Psoas muscle (tissue), 8 donors: ENCODE measurements around the gene PRND. TPM values are rescaled to one million over a fixed set of nuclear protein-coding genes. Genes with fewer than 3 reads are reported as not detected.

Experiments used
- ATAC-seq, 4 donors: fragments of 200-7000 bp; cut with Tn5 transposase; one replicate each; pipeline ENCODE4 v1.9.1; 2020; ENCODE audit warnings: moderate library complexity in 3 of 4, mild to moderate bottlenecking in 2 of 4
- DNase-seq, 2 donors: peaks; one replicate each; pipeline ENCODE4 v3.0.0-alpha.2; 2020
- H3K27ac ChIP-seq: fragments of 200-600 bp; one replicate; pipeline ENCODE4 v1.8.0; 2022
- H3K27me3 ChIP-seq, 3 donors: fragments of 200-600 bp in 1 of 3; one replicate each; pipeline versions ENCODE4 v1.6.1 to v1.8.0; 2013 to 2022; ENCODE audit warnings: low read length in 2 of 3, mild to moderate bottlenecking in 2 of 3, moderate library complexity in 1 of 3; ENCODE audit not compliant: insufficient read depth in 3 of 3
- H3K36me3 ChIP-seq, 2 donors: fragments of 200-600 bp in 1 of 2; one replicate each; pipeline versions ENCODE4 v1.6.1 to v1.8.0; 2013 to 2022; ENCODE audit warnings: low read depth in 1 of 2, mild to moderate bottlenecking in 1 of 2, moderate library complexity in 1 of 2; ENCODE audit not compliant: insufficient read depth in 1 of 2
- H3K4me1 ChIP-seq: fragments of 200-600 bp; one replicate; pipeline ENCODE4 v1.8.0; 2022
- H3K4me3 ChIP-seq: fragments of 200-600 bp; one replicate; pipeline ENCODE4 v1.8.0; 2022; ENCODE audit warnings: mild to moderate bottlenecking
- H3K9me3 ChIP-seq: fragments of 200-600 bp; one replicate; pipeline ENCODE4 v1.8.0; 2022
- WGBS, 3 donors: extraction: QIAGEN DNeasy Blood & Tissue Kit; methylation state at CpG; one replicate each; pipeline versions ENCODE4 v1.1.6 to v1.1.7; 2013; 5-methylcytosine and 5-hydroxymethylcytosine counted together
- intact Hi-C, 2 donors: fragments of 100-400 bp; cut with DNase I; formaldehyde crosslinking; loops; one replicate each; pipeline versions ENCODE4 v1.11.0 to v1.14.2; 2022
- polyA plus RNA-seq, 3 donors: library from polyadenylated mRNA; stranded (reverse); fragments of 200-250 nt; gene quantifications; one replicate each; pipeline ENCODE4 v1.2.3, GENCODE V29; 2013
- total RNA-seq, 4 donors: library from RNA; stranded (reverse); fragmentation: NEBNext Ultra II Directional in 2 of 4; extraction: Animal tissue kit (Norgen Biotek cat#: 25700) in 2 of 4; gene quantifications; one replicate each; pipeline versions ENCODE4 v1.2.1 to v1.2.4, GENCODE V29; 2021 to 2023
- TF ChIP-seq, protein P1 (sequence below): fragments of 200-600 bp; IDR thresholded peaks from one replicate; pipeline ENCODE4 v1.8.0; 2022; ENCODE audit warnings: antibody characterized with exemption
- donor health status: healthy with polysubstance abuse.
- donor health status: DM: no; HTN: no; CAD: no; lungs with moderate emphysema.
- donor health status: Bipolar disorder and iron deficiency.
- donor health status: healthy.
- donor health status: DM: yes; HTN: yes; CAD: no.
- donor health status: DM: no; HTN: no; CAD: no.
- donor health status: DM: no; HTN: no; CAD: no.
- donor health status: DM: yes; HTN: yes; CAD: no.

The PRND gene
- total and polyA plus RNA-seq, 7 donors, result not detected

DNA sequence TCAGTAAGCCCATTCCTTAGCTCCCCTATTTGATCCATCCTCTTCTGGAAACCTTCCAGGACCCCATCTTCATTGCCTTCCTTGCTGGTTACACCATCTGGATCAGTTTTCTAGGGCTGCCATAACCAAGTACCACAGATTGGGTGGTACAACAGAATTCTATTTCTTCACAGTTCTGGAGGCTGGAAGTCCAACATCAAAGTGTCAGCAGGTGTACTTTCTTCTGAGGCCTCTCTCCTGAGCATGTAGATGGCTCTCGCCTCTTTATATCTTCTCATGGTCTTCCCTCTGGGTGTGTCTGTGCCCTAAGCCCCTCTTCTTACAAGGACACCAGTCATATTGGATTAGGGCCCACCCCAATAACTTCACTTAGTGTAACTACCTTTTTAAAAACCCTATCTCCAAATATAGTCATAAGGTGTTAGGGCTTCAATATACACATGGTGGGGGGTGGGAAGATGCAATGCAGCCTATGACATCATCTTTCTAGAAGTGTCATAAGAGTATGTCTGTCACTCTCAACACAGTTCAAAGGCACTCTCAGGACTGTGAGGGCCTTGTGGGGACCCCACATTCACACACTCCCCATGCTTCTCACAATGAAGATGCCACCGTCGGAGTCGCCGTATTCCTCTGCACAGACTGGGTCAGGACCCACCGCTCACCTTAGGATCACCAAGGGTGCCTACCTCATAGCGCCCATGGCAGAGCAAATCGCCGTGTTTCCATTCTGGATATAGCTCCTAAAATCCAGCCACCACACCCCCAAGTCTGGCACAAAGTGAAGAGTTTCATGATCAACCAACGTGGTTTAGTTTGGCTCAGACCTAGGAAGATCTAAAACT is 12.2 kb upstream of the PRND start:
- DNase-seq (no peak), ATAC-seq (no peak)
- Histone ChIP-seq H3K4me3 (no peak overlapping the region), H3K4me1 (no peaks in the 10 kb centered on the region), H3K36me3 (no peaks in the 10 kb centered on the region), H3K27ac (no peak overlapping the region), H3K27me3 (no peaks in the 10 kb centered on the region), H3K9me3 (no peaks in the 10 kb centered on the region)
- 89 to 93% (median 93%) methylated on average over 10 of the region's 10 CpGs for WGBS, 3 donors
- TF ChIP-seq, protein P1, sequence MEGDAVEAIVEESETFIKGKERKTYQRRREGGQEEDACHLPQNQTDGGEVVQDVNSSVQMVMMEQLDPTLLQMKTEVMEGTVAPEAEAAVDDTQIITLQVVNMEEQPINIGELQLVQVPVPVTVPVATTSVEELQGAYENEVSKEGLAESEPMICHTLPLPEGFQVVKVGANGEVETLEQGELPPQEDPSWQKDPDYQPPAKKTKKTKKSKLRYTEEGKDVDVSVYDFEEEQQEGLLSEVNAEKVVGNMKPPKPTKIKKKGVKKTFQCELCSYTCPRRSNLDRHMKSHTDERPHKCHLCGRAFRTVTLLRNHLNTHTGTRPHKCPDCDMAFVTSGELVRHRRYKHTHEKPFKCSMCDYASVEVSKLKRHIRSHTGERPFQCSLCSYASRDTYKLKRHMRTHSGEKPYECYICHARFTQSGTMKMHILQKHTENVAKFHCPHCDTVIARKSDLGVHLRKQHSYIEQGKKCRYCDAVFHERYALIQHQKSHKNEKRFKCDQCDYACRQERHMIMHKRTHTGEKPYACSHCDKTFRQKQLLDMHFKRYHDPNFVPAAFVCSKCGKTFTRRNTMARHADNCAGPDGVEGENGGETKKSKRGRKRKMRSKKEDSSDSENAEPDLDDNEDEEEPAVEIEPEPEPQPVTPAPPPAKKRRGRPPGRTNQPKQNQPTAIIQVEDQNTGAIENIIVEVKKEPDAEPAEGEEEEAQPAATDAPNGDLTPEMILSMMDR, result no peak
- intact Hi-C loops, result no loop called here

DNA sequence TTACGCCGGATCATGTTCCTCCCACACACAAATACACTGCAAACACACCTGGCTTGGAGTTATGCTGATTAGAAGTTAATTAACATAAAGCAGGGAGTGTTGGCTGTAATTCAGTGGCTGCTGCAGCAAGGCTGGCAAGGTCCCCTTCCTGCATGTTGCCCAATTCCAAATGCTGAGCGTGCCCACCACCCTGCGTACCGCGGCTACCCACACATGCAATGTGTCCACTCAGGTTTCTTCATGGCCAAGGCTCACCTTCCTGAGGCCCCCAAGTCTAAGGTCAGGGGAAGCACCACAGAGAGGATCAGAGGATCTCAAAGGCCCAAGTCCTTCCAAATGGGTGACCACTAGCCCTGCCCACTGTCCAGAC is 11.6 kb upstream of the PRND start:
- intact Hi-C loops, result no loop called here
- Histone ChIP-seq H3K27ac (no peak overlapping the region), H3K4me3 (no peak overlapping the region), H3K4me1 (no peaks in the 10 kb centered on the region), H3K27me3 (no peaks in the 10 kb centered on the region), H3K36me3 (no peaks in the 10 kb centered on the region), H3K9me3 (no peaks in the 10 kb centered on the region)
- WGBS, 3 donors, result 87 to 93% (median 92%) methylated on average over 6 of the region's 6 CpGs
- ATAC-seq, result no peak
- DNase-seq, result no peak
- TF ChIP-seq, protein P1, result no peak

DNA sequence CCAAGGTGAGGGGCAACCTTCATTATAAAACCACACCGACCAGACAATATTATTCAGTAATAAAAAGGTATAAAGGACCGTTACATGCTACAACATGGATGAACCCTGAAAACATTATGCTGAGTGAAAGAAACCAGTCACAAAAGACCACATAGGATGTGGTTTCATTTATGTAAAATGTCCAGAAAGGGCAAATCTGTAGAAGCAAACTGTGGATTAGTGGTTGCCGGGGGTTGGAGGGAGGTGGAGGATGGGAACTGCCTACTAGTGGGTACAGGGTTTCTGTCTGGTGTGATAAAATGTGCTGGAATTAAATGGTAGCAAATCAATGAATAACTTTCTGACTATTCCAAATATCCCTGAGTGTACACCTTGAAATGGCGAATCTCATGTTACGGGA is 10.2 kb upstream of the PRND start:
- 88 to 92% (median 90%) methylated on average over 5 of the region's 5 CpGs for WGBS, 3 donors
- Histone ChIP-seq H3K36me3 (no peaks in the 10 kb centered on the region), H3K4me3 (no peak overlapping the region), H3K27me3 (no peaks in the 10 kb centered on the region), H3K9me3 (no peaks in the 10 kb centered on the region), H3K27ac (no peak overlapping the region), H3K4me1 (no peaks in the 10 kb centered on the region)
- intact Hi-C loops, result no loop called here
- TF ChIP-seq, protein P1, result no peak
- ATAC-seq (no peak), DNase-seq (no peak)

DNA sequence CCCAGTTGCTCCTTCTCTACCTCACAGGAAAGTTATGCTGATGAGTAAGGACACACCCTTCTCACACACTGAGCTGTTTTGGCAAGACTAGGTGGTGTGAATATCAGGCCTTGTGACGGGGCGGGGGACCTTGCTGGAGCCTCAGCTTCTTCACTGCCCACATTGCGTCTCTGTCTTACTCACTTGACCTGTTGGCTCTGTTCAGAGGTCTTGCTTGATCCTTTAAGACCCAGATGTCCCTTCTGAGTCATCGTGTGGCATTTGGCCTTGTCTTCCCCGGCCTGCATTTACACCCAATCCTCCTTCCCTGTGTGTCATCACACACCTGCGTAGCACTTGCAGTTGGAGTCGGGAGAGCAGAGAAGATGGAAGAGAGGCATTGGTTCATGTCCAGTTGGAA is 8.3 kb upstream of the PRND start:
- TF ChIP-seq, protein P1, result no peak
- Histone ChIP-seq H3K9me3 (no peaks in the 10 kb centered on the region), H3K27ac (no peak overlapping the region), H3K36me3 (no peaks in the 10 kb centered on the region), H3K4me3 (no peak overlapping the region), H3K4me1 (no peaks in the 10 kb centered on the region), H3K27me3 (no peaks in the 10 kb centered on the region)
- peak in 2 of 4 donors; percentile 44 to 61 for ATAC-seq
- intact Hi-C loops, result no loop called here
- WGBS, 3 donors, result 69 to 82% (median 70%) methylated on average over 7 of the region's 7 CpGs
- no peak for DNase-seq

DNA sequence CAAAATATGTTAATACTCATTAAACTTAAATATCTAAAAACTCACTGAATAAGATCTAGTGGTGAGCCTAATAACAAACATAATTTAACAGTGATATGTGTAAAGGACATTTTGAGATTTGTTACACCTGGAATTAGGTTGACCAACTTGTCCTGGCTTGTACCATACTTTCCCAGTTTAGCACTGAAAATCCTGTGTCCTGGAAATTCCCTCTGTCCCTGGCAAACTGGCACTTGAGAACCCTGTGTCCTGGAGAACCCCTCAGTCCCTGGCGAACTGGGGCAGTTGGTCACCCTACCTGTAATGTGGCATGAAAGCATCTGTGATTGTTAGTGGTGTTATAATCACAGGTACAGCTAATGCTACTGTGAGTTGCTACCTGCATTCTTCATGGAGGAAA is 6.9 kb upstream of the PRND start:
- WGBS, 3 donors, result 88 to 91% (median 91%) methylated on average over 1 of the region's 1 CpG
- intact Hi-C loops, result no loop called here
- TF ChIP-seq, protein P1, result no peak
- H3K27me3 ChIP-seq, result no peaks in the 10 kb centered on the region
- no peak for DNase-seq
- no peaks in the 10 kb centered on the region for H3K4me1 ChIP-seq
- H3K36me3 ChIP-seq, result no peaks in the 10 kb centered on the region
- H3K27ac ChIP-seq, result no peak overlapping the region
- H3K4me3 ChIP-seq, result no peak overlapping the region
- no peak for ATAC-seq
- no peaks in the 10 kb centered on the region for H3K9me3 ChIP-seq
